Large intestine (tissue), 12 donors: ENCODE measurements around the gene TCF7L2. TPM values are rescaled to one million over a fixed set of nuclear protein-coding genes. Genes with fewer than 3 reads are reported as not detected.

Experiments
- DNase-seq, 2 donors: peaks; one replicate each; pipeline versions ENCODE4 v3.0.0 to v3.0.0-alpha.2; 2013
- H3K27ac ChIP-seq: one replicate; pipeline ENCODE4 v1.5.1; 2013; ENCODE audit warnings: low read length
- H3K27me3 ChIP-seq: 2 replicates; pipeline ENCODE4 v1.6.1; 2013; ENCODE audit warnings: low read length; ENCODE audit not compliant: control insufficient read depth, insufficient read depth
- H3K36me3 ChIP-seq: 2 replicates; pipeline ENCODE4 v1.6.1; 2013; ENCODE audit warnings: low read length; ENCODE audit not compliant: control insufficient read depth, insufficient read depth
- H3K4me1 ChIP-seq: one replicate; pipeline ENCODE4 v1.6.1; 2013; ENCODE audit warnings: low read length; ENCODE audit not compliant: control insufficient read depth, insufficient read depth
- H3K4me3 ChIP-seq: one replicate; pipeline ENCODE4 v1.5.1; 2013; ENCODE audit warnings: low read length
- H3K9me3 ChIP-seq: one replicate; pipeline ENCODE4 v1.6.1; 2013; ENCODE audit warnings: mild to moderate bottlenecking, low read depth, low read length, moderate library complexity; ENCODE audit not compliant: control insufficient read depth
- WGBS: methylation state at CpG from one replicate; pipeline ENCODE4 v1.1.5; 2013; ENCODE audit warnings: low lambda C conversion rate; ENCODE audit not compliant: insufficient coverage; 5-methylcytosine and 5-hydroxymethylcytosine counted together
- long read RNA-seq, 11 donors: transcript quantifications; one replicate each; lab custom pipeline, GENCODE V29; 2026
- polyA plus RNA-seq: library from polyadenylated mRNA; unstranded; fragments of 120-200 nt; gene quantifications from one replicate; pipeline ENCODE4 v1.2.1, GENCODE V29; 2013

Gene TCF7L2
- polyA plus RNA-seq: 48.2 TPM
- long read RNA-seq, donor 1: 0 reads
- long read RNA-seq, donor 2, full-length matches to known transcripts: 3 of 11 reads
- long read RNA-seq, donor 2, partial matches to known transcripts: 8 of 11 reads
- long read RNA-seq, donor 2, other reads (novel, unspliced or antisense): 0 of 11 reads
- long read RNA-seq, donor 3: 0 reads
- long read RNA-seq, donor 4, partial matches to known transcripts: 0 of 1 reads
- long read RNA-seq, donor 4, other reads (novel, unspliced or antisense): 0 of 1 reads
- long read RNA-seq, donor 5, full-length matches to known transcripts: 4 of 12 reads
- long read RNA-seq, donor 5, partial matches to known transcripts: 8 of 12 reads
- long read RNA-seq, donor 5, other reads (novel, unspliced or antisense): 0 of 12 reads
- long read RNA-seq, donor 6, partial matches to known transcripts: 6 of 7 reads
- long read RNA-seq, donor 6, other reads (novel, unspliced or antisense): 0 of 7 reads
- long read RNA-seq, donor 7: 0 reads
- long read RNA-seq, donor 8, partial matches to known transcripts: 7 of 7 reads
- long read RNA-seq, donor 8, other reads (novel, unspliced or antisense): 0 of 7 reads
- long read RNA-seq, donor 9, partial matches to known transcripts: 0 of 1 reads
- long read RNA-seq, donor 9, other reads (novel, unspliced or antisense): 0 of 1 reads
- long read RNA-seq, donor 10, full-length matches to known transcripts: 2 of 2 reads
- long read RNA-seq, donor 10, partial matches to known transcripts: 0 of 2 reads
- long read RNA-seq, donor 10, other reads (novel, unspliced or antisense): 0 of 2 reads
- long read RNA-seq, donor 11: 0 reads

GRCh38 chr10:112949875-112950507, at the start of gene TCF7L2:
TCF7L2 (plus strand) TSS chr10:112950247; CDS start chr10:112950757, 510 bp downstream.
- 0% methylated on average over 5 of the region's 39 CpGs for WGBS
- H3K9me3 ChIP-seq: no peaks in the 10 kb centered on the region
- H3K36me3 ChIP-seq: no peaks in the 10 kb centered on the region
- peak within 1 kb of the TSS; percentile 95 for H3K27ac ChIP-seq
- peak; percentile 95 to 97 for DNase-seq
- peaks cover 30% of the 10 kb centered on the region for H3K4me1 ChIP-seq
- peak within 1 kb of the TSS; percentile 65 for H3K4me3 ChIP-seq
- no peaks in the 10 kb centered on the region for H3K27me3 ChIP-seq

GRCh38 chr10:112902730-112903129, 47.3 kb upstream of the TCF7L2 start:
- no peaks in the 10 kb centered on the region for H3K36me3 ChIP-seq
- H3K27ac ChIP-seq: no peak overlapping the region
- no peak overlapping the region for H3K4me3 ChIP-seq
- no CpG with 5 or more reads among the region's 1 CpG for WGBS
- peaks cover 13% of the 10 kb centered on the region for H3K4me1 ChIP-seq
- H3K27me3 ChIP-seq: no peaks in the 10 kb centered on the region
- no peaks in the 10 kb centered on the region for H3K9me3 ChIP-seq
- DNase-seq: no peak

- Histone ChIP-seq H3K4me1 (peaks cover 8% of the 10 kb centered on the region), H3K27me3 (no peaks in the 10 kb centered on the region), H3K4me3 (no peak overlapping the region), H3K36me3 (no peaks in the 10 kb centered on the region), H3K9me3 (no peaks in the 10 kb centered on the region), H3K27ac (no peak overlapping the region)
- peak in 1 of 2 donors; percentile 39 for DNase-seq
- no CpG with 5 or more reads among the region's 2 CpGs for WGBS
These were observed 46.0 kb upstream of the TCF7L2 start for GRCh38 chr10:112904000-112904399.

GRCh38 chr10:112906945-112907344, 43.1 kb upstream of the TCF7L2 start:
- H3K9me3 ChIP-seq: no peaks in the 10 kb centered on the region
- no peak overlapping the region for H3K27ac ChIP-seq
- WGBS: no CpG with 5 or more reads among the region's 8 CpGs
- no peak overlapping the region for H3K4me3 ChIP-seq
- no peak for DNase-seq
- no peaks in the 10 kb centered on the region for H3K4me1 ChIP-seq
- no peaks in the 10 kb centered on the region for H3K36me3 ChIP-seq
- H3K27me3 ChIP-seq: no peaks in the 10 kb centered on the region

- no peak for DNase-seq
- no CpG with 5 or more reads among the region's 6 CpGs for WGBS
- Histone ChIP-seq H3K27ac (no peak overlapping the region), H3K4me3 (no peak overlapping the region), H3K36me3 (no peaks in the 10 kb centered on the region), H3K4me1 (no peaks in the 10 kb centered on the region), H3K27me3 (no peaks in the 10 kb centered on the region), H3K9me3 (no peaks in the 10 kb centered on the region)
These were observed 42.2 kb upstream of the TCF7L2 start for GRCh38 chr10:112907893-112908292.

GRCh38 chr10:112911206-112911605, 38.8 kb upstream of the TCF7L2 start:
- no peak overlapping the region for H3K27ac ChIP-seq
- no peaks in the 10 kb centered on the region for H3K9me3 ChIP-seq
- no peaks in the 10 kb centered on the region for H3K36me3 ChIP-seq
- no CpG with 5 or more reads among the region's 2 CpGs for WGBS
- H3K4me3 ChIP-seq: no peak overlapping the region
- DNase-seq: no peak
- H3K4me1 ChIP-seq: peaks cover 6% of the 10 kb centered on the region
- H3K27me3 ChIP-seq: no peaks in the 10 kb centered on the region

GRCh38 chr10:112912410-112912928, 37.6 kb upstream of the TCF7L2 start:
- DNase-seq: no peak
- H3K36me3 ChIP-seq: no peaks in the 10 kb centered on the region
- H3K4me3 ChIP-seq: no peak overlapping the region
- no peaks in the 10 kb centered on the region for H3K9me3 ChIP-seq
- no peak overlapping the region for H3K27ac ChIP-seq
- H3K27me3 ChIP-seq: no peaks in the 10 kb centered on the region
- peaks cover 17% of the 10 kb centered on the region for H3K4me1 ChIP-seq
- 61% methylated on average over 5 of the region's 15 CpGs for WGBS

- Histone ChIP-seq H3K36me3 (no peaks in the 10 kb centered on the region), H3K4me3 (no peak overlapping the region), H3K4me1 (peaks cover 18% of the 10 kb centered on the region), H3K27ac (no peak overlapping the region), H3K27me3 (no peaks in the 10 kb centered on the region), H3K9me3 (no peaks in the 10 kb centered on the region)
- no peak for DNase-seq
- no CpG with 5 or more reads among the region's 1 CpG for WGBS
These were observed 36.8 kb upstream of the TCF7L2 start for GRCh38 chr10:112913255-112913654.

GRCh38 chr10:112913661-112914287, 36.3 kb upstream of the TCF7L2 start:
- H3K27ac ChIP-seq: peak overlapping the region; percentile 1
- no peaks in the 10 kb centered on the region for H3K9me3 ChIP-seq
- peak in 1 of 2 donors; percentile 49 for DNase-seq
- no peak overlapping the region for H3K4me3 ChIP-seq
- 40% methylated on average over 1 of the region's 9 CpGs for WGBS
- H3K36me3 ChIP-seq: no peaks in the 10 kb centered on the region
- H3K4me1 ChIP-seq: peaks cover 18% of the 10 kb centered on the region
- H3K27me3 ChIP-seq: no peaks in the 10 kb centered on the region
